Mononuclear cell (primary cell): ENCODE measurements around the gene OXLD1. TPM values are rescaled to one million over a fixed set of nuclear protein-coding genes. Genes with fewer than 3 reads are reported as not detected.

Source experiments
- H3K27me3 ChIP-seq: 2 replicates; pipeline ENCODE4 v1.6.0; 2011; ENCODE audit warnings: low read length, control low read depth; ENCODE audit not compliant: insufficient read depth
- H3K4me1 ChIP-seq: 2 replicates; pipeline ENCODE4 v1.5.1; 2011; ENCODE audit warnings: mild to moderate bottlenecking, low read length, control low read depth; ENCODE audit not compliant: insufficient read depth
- H3K4me3 ChIP-seq: 2 replicates; pipeline ENCODE4 v1.5.1; 2011; ENCODE audit warnings: mild to moderate bottlenecking, low read length, moderate library complexity
- H3K9me3 ChIP-seq: 2 replicates; pipeline ENCODE4 v1.5.1; 2011; ENCODE audit warnings: low read depth, mild to moderate bottlenecking, control low read depth, low read length
- total RNA-seq: library from RNA; depleted of rRNA; stranded (reverse); fragments of >200 nt; gene quantifications from one replicate; pipeline ENCODE4 v1.2.3, GENCODE V29; 2012

OXLD1 gene
- total RNA-seq, 1 donor = 19.3 TPM

GRCh38 chr17:81691608-81692007 lies 25.2 kb upstream of the OXLD1 start:
- Histone ChIP-seq H3K27me3 (no peaks in the 10 kb centered on the region), H3K4me3 (no peak overlapping the region), H3K4me1 (no peaks in the 10 kb centered on the region), H3K9me3 (no peaks in the 10 kb centered on the region)

DNA sequence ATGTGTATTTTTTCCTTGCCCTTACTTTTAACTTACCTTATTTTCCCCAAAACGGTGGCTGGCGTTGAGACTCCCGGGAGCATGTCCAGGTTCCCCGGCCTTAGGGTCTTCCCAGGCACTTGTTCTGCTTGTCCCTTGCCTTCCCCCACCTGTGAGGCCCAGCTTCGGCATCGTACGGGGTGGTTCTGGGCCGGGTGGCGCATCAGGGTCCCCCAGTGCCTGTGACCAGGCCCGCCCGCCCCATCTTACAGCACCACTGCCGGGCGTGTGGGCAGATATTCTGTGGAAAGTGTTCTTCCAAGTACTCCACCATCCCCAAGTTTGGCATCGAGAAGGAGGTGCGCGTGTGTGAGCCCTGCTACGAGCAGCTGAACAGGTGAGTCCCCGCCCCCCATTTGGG lies 24.8 kb upstream of the OXLD1 start:
- Histone ChIP-seq H3K4me3 (no peak overlapping the region), H3K27me3 (no peaks in the 10 kb centered on the region), H3K4me1 (no peaks in the 10 kb centered on the region), H3K9me3 (no peaks in the 10 kb centered on the region)

- no peaks in the 10 kb centered on the region for H3K27me3 ChIP-seq
- H3K9me3 ChIP-seq = no peaks in the 10 kb centered on the region
- peaks cover 2% of the 10 kb centered on the region for H3K4me1 ChIP-seq
- H3K4me3 ChIP-seq = no peak overlapping the region
Measured at GRCh38 chr17:81690549-81690948, 24.1 kb upstream of the OXLD1 start.

DNA sequence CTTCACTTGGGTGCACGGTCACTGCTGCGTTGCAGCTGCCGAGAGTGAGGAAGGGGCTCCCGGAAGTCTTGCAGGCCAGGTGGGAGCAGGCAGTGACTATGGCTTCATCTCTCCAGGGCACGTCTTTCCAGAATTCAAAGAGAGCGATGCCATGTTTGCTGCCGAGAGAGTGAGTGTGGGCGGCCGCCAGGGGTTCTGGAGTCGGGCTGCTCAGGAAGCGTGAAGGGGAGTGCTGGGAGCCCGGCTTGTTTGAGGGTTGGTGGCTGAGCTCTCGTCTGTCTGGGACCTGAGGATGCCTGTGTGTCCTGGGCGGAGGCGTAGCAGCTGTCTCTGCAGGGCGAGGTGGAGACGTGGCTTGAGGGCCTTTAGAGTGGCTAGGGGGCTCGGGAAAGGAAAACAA lies 23.7 kb upstream of the OXLD1 start:
- Histone ChIP-seq H3K4me3 (no peak overlapping the region), H3K9me3 (no peaks in the 10 kb centered on the region), H3K27me3 (no peaks in the 10 kb centered on the region), H3K4me1 (peaks cover 6% of the 10 kb centered on the region)

GRCh38 chr17:81688616-81689015 lies 22.2 kb upstream of the OXLD1 start:
- Histone ChIP-seq H3K4me3 (no peak overlapping the region), H3K4me1 (peaks cover 16% of the 10 kb centered on the region), H3K9me3 (no peaks in the 10 kb centered on the region), H3K27me3 (no peaks in the 10 kb centered on the region)

- H3K27me3 ChIP-seq = no peaks in the 10 kb centered on the region
- peaks cover 19% of the 10 kb centered on the region for H3K4me1 ChIP-seq
- no peaks in the 10 kb centered on the region for H3K9me3 ChIP-seq
- H3K4me3 ChIP-seq = no peak overlapping the region
Measured at GRCh38 chr17:81687770-81688541, 21.6 kb upstream of the OXLD1 start.

DNA sequence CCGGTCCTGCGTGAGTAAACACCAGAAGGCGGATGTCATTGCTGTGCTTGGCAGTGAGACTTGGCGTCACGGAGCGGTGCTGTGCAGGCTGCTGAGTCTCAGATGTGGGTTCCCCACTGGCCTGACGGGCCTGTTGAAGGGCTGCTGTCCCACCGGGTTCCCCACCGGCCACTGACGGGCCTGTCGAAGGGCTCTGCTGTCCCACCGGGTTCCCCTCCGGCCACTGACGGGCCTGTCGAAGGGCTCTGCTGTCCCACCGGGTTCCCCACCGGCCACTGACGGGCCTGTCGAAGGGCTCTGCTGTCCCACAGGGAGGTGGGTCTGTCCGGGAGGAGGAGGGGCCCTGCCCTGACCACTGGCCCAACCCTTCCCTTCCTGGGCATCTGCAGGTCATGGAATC lies 20.2 kb upstream of the OXLD1 start:
- Histone ChIP-seq H3K27me3 (no peaks in the 10 kb centered on the region), H3K4me3 (no peak overlapping the region), H3K9me3 (no peaks in the 10 kb centered on the region), H3K4me1 (peaks cover 26% of the 10 kb centered on the region)

GRCh38 chr17:81685108-81685507 lies 18.7 kb upstream of the OXLD1 start:
- Histone ChIP-seq H3K27me3 (no peaks in the 10 kb centered on the region), H3K4me1 (peaks cover 26% of the 10 kb centered on the region), H3K4me3 (no peak overlapping the region), H3K9me3 (no peaks in the 10 kb centered on the region)

GRCh38 chr17:81684442-81684911 lies 18.1 kb upstream of the OXLD1 start:
- H3K4me1 ChIP-seq = peaks cover 26% of the 10 kb centered on the region
- H3K9me3 ChIP-seq = no peaks in the 10 kb centered on the region
- H3K4me3 ChIP-seq = peak overlapping the region; percentile 78
- no peaks in the 10 kb centered on the region for H3K27me3 ChIP-seq

- Histone ChIP-seq H3K4me3 (peak within 1 kb of the TSS; percentile 78), H3K27me3 (no peaks in the 10 kb centered on the region), H3K9me3 (no peaks in the 10 kb centered on the region), H3K4me1 (peaks cover 26% of the 10 kb centered on the region)
Measured at GRCh38 chr17:81683584-81684441, 17.4 kb upstream of the OXLD1 start, which contains the start of the genes ARL16 and HGS. Gene ARL16, minus strand, starts transcription at chr17:81683797. Its CDS starts 44 bp downstream, at chr17:81683753. Gene HGS, plus strand, starts transcription at chr17:81684011. Its CDS starts 56 bp downstream, at chr17:81684067.

GRCh38 chr17:81683208-81683583 lies 16.8 kb upstream of the OXLD1 start:
- peaks cover 26% of the 10 kb centered on the region for H3K4me1 ChIP-seq
- no peaks in the 10 kb centered on the region for H3K9me3 ChIP-seq
- no peaks in the 10 kb centered on the region for H3K27me3 ChIP-seq
- H3K4me3 ChIP-seq = peak overlapping the region; percentile 78

- peak overlapping the region; percentile 78 for H3K4me3 ChIP-seq
- H3K4me1 ChIP-seq = peaks cover 26% of the 10 kb centered on the region
- no peaks in the 10 kb centered on the region for H3K9me3 ChIP-seq
Measured at GRCh38 chr17:81682565-81683207, 16.3 kb upstream of the OXLD1 start.

DNA sequence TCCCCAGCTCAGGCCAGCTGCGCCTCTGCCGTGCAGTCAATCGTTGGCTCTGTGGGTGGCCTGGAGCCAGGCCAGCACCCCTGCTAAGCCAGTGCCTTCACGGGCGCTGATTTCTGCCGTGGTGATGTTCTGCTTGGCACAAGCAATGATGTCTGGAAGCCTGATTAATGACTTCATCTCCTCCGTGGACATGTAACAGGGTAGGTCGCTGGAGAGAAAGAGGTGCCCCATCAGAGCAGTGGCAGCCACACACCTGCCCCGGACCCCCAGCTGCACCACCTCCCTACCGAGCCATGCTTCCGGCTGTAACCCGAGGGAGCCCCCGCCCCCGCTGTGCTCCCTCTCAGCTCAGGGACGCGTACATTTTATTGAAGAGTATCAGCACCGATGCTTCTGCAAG lies 15.3 kb upstream of the OXLD1 start:
- Histone ChIP-seq H3K4me1 (peaks cover 26% of the 10 kb centered on the region), H3K9me3 (no peaks in the 10 kb centered on the region), H3K4me3 (no peak overlapping the region), H3K27me3 (no peaks in the 10 kb centered on the region)

More at GRCh38 chr17:81682565-81683207, 16.3 kb upstream of the OXLD1 start:
- H3K27me3 ChIP-seq = no peaks in the 10 kb centered on the region

DNA sequence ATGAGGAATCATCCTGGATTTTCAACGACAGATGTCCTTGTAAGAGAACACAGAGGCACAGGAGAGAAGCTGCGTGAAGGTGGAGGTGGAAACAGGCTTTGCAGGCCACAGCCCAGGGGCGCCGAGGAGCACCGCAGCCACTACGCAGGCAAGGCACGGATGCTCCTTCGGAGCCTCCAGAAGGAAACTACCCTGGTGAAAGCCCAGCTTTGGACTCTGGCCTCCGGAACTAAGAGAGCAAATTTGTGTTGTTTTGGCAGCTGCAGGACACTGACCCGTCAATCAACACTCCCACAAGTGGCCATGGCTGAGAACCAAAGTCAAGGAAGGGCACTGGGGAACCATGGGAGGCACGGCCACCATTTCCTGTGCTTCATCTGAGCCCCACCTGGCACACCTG lies 13.7 kb upstream of the OXLD1 start:
- no peaks in the 10 kb centered on the region for H3K9me3 ChIP-seq
- H3K4me1 ChIP-seq = peaks cover 21% of the 10 kb centered on the region
- no peaks in the 10 kb centered on the region for H3K27me3 ChIP-seq
- no peak overlapping the region for H3K4me3 ChIP-seq

DNA sequence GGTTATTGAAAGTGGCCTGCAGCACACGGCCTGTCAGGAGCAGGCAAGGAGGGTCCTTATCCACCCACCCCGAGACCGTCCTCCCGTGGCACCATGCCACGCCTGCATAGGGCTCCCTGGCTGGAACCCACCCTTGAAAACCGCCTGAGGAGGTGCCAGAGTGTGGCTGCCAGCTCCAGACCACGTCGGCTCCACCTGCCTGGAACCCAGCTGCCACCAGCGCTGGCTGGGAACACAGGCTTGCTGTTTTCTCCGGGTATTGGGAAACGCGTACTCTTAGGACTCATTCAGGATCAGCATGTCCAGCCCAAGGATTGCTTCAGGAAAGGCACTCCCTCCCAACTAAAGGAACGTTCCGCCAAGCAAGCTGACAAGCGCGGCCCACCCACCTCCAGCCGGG lies 10.5 kb upstream of the OXLD1 start:
- no peaks in the 10 kb centered on the region for H3K9me3 ChIP-seq
- no peak overlapping the region for H3K4me3 ChIP-seq
- no peaks in the 10 kb centered on the region for H3K27me3 ChIP-seq
- no peaks in the 10 kb centered on the region for H3K4me1 ChIP-seq
